Mesendoderm (in vitro differentiated cells): Measurements from ENCODE around the gene CD19.

ENCODE experiments used
- DNase-seq: peaks from one replicate; pipeline ENCODE4 v3.0.0; 2013
- H2AK5ac ChIP-seq: 2 replicates; pipeline ENCODE4 v1.6.1; 2013; ENCODE audit warnings: low read length, inconsistent platforms
- H2BK120ac ChIP-seq: 2 replicates; pipeline ENCODE4 v1.6.1; 2013; ENCODE audit warnings: low read depth, mild to moderate bottlenecking, low read length, moderate library complexity, mixed read lengths
- H2BK15ac ChIP-seq: replicated peaks from 2 replicates; pipeline ENCODE4 v1.6.1; 2013; ENCODE audit warnings: low read depth, mild to moderate bottlenecking, moderate library complexity
- H2BK5ac ChIP-seq: 2 replicates; pipeline ENCODE4 v1.6.1; 2013; ENCODE audit warnings: low read length, inconsistent platforms
- H3K18ac ChIP-seq: 2 replicates; pipeline ENCODE4 v1.6.1; 2013; ENCODE audit warnings: mild to moderate bottlenecking, low read length, mixed read lengths
- H3K23ac ChIP-seq: one replicate; pipeline ENCODE4 v1.6.1; 2013; ENCODE audit warnings: low read length
- H3K27ac ChIP-seq: 2 replicates; pipeline ENCODE4 v1.5.1; 2013; ENCODE audit warnings: low read depth, mild to moderate bottlenecking, inconsistent platforms, low read length, moderate library complexity
- H3K27me3 ChIP-seq: 2 replicates; pipeline ENCODE4 v1.6.1; 2013; ENCODE audit warnings: low read length, control low read depth, mild to moderate bottlenecking, inconsistent platforms; ENCODE audit not compliant: insufficient read depth, poor library complexity
- H3K36me3 ChIP-seq: 2 replicates; pipeline ENCODE4 v1.6.1; 2013; ENCODE audit warnings: low read length, inconsistent platforms; ENCODE audit not compliant: control insufficient read depth, insufficient read depth
- H3K4ac ChIP-seq: one replicate; pipeline ENCODE4 v1.6.1; 2013; ENCODE audit warnings: low read depth, mild to moderate bottlenecking, low read length, moderate library complexity
- H3K4me1 ChIP-seq: 2 replicates; pipeline ENCODE4 v1.6.1; 2013; ENCODE audit warnings: low read depth, low read length, inconsistent platforms; ENCODE audit not compliant: control insufficient read depth
- H3K4me2 ChIP-seq: 2 replicates; pipeline ENCODE4 v1.6.1; 2013; ENCODE audit warnings: low read length
- H3K4me3 ChIP-seq: 2 replicates; pipeline ENCODE4 v1.5.1; 2013; ENCODE audit warnings: mild to moderate bottlenecking, low read length
- H3K56ac ChIP-seq: one replicate; pipeline ENCODE4 v1.6.1; 2013; ENCODE audit warnings: low read length
- H3K79me1 ChIP-seq: 2 replicates; pipeline ENCODE4 v1.6.1; 2013; ENCODE audit warnings: low read length, inconsistent platforms
- H3K79me2 ChIP-seq: 2 replicates; pipeline ENCODE4 v1.6.1; 2013; ENCODE audit warnings: mild to moderate bottlenecking, low read length; ENCODE audit not compliant: control insufficient read depth, insufficient read depth
- H3K9ac ChIP-seq: 2 replicates; pipeline ENCODE4 v1.6.1; 2013; ENCODE audit warnings: low read length, inconsistent platforms
- H4K5ac ChIP-seq: one replicate; pipeline ENCODE4 v1.6.1; 2013; ENCODE audit warnings: low read length
- H4K8ac ChIP-seq: one replicate; pipeline ENCODE4 v1.6.1; 2013; ENCODE audit warnings: low read depth, mild to moderate bottlenecking, control low read depth, low read length, moderate library complexity
- WGBS: extraction: QIAGEN DNeasy Blood & Tissue Kit; methylation state at CpG from one replicate; pipeline ENCODE4 v1.1.7; 2013; ENCODE audit warnings: low lambda C conversion rate, missing lambda C conversion rate; ENCODE audit not compliant: insufficient coverage; ENCODE audit errors: extremely low coverage; 5-methylcytosine and 5-hydroxymethylcytosine counted together

The CD19 gene

DNA sequence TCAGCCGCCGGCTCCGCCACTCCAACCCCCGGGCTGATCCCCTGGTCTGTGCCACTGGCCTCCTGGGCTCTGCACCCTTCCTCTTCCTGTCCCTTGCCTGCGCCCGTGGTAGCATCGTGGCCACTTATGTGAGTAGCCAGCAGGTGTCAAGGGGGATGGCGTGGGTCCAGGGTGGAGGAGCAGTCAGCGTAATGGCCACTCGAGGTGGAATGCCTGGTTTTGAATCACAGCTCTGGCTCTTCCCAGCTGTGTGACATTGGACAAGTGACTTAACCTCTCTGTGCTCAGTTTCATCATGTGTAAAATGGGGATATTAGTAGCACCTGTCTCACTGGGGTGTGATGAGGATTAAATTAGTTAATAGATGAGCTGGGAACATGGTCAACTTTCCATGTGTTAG is 50.6 kb downstream of the CD19 start:
- Histone ChIP-seq H3K23ac (no peak overlapping the region), H3K36me3 (no peaks in the 10 kb centered on the region)

GRCh38 chr16:28982949-28983348 is 51.2 kb downstream of the CD19 start:
- Histone ChIP-seq H3K79me2 (no peaks in the 10 kb centered on the region), H4K5ac (no peak overlapping the region), H2AK5ac (no peak overlapping the region), H3K27ac (no peak overlapping the region), H4K8ac (no peak overlapping the region), H3K56ac (no peak overlapping the region), H3K27me3 (no peaks in the 10 kb centered on the region), H3K23ac (no peak overlapping the region), H3K36me3 (no peaks in the 10 kb centered on the region), H3K4me3 (no peak overlapping the region), H3K18ac (no peak overlapping the region), H2BK120ac (no peak overlapping the region), H3K79me1 (no peaks in the 10 kb centered on the region), H3K9ac (no peak overlapping the region), H2BK15ac (no peak overlapping the region), H3K4me1 (no peaks in the 10 kb centered on the region), H3K4me2 (no peak overlapping the region), H2BK5ac (no peak overlapping the region), H3K4ac (no peak overlapping the region)
- DNase-seq, result no peak
- whole genome bisulfite sequencing, result no CpG with 5 or more reads among the region's 11 CpGs

More for the DNA sequence above, 50.6 kb downstream of the CD19 start:
- Histone ChIP-seq H2AK5ac (no peak overlapping the region), H3K18ac (no peak overlapping the region), H2BK15ac (no peak overlapping the region), H3K4me3 (no peak overlapping the region), H3K4ac (no peak overlapping the region), H3K4me1 (no peaks in the 10 kb centered on the region), H2BK5ac (no peak overlapping the region), H4K8ac (no peak overlapping the region), H3K27ac (no peak overlapping the region), H3K79me2 (no peaks in the 10 kb centered on the region), H3K79me1 (no peaks in the 10 kb centered on the region), H3K27me3 (no peaks in the 10 kb centered on the region), H3K9ac (no peak overlapping the region), H4K5ac (no peak overlapping the region), H3K4me2 (no peak overlapping the region), H3K56ac (no peak overlapping the region), H2BK120ac (no peak overlapping the region)
- DNase-seq, result no peak
- WGBS, result no CpG with 5 or more reads among the region's 10 CpGs

DNA sequence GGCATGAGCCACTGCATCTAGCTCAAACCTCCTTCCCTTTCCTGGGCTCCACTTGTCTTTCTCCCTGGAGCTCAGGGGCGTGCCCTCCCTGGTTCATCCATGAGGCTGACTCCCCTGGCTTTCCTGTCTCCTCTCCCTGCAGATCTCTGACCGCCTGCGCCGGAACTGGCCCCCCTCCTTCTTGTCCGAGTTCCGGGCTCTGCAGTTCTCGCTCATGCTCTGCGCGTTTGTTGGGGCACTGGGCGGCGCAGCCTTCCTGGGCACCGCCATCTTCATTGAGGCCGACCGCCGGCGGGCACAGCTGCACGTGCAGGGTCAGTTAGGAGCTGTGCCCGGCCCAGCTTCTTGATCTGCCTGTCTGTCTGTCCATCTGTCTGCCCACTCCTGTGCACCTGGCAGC is 51.9 kb downstream of the CD19 start:
- Histone ChIP-seq H4K5ac (no peak overlapping the region), H2BK15ac (no peak overlapping the region), H3K27ac (no peak overlapping the region), H3K18ac (no peak overlapping the region), H3K23ac (no peak overlapping the region), H3K9ac (no peak overlapping the region), H3K79me2 (no peaks in the 10 kb centered on the region), H3K27me3 (no peaks in the 10 kb centered on the region), H3K4me2 (no peak overlapping the region), H3K79me1 (no peaks in the 10 kb centered on the region), H3K4me1 (no peaks in the 10 kb centered on the region), H3K4ac (no peak overlapping the region), H3K4me3 (no peak overlapping the region), H2BK120ac (no peak overlapping the region), H4K8ac (no peak overlapping the region), H3K36me3 (no peaks in the 10 kb centered on the region), H3K56ac (no peak overlapping the region), H2BK5ac (no peak overlapping the region), H2AK5ac (no peak overlapping the region)
- no peak for DNase-seq
- WGBS, result no CpG with 5 or more reads among the region's 18 CpGs

GRCh38 chr16:28984091-28984490 is 52.3 kb downstream of the CD19 start:
- Histone ChIP-seq H3K27me3 (no peaks in the 10 kb centered on the region), H3K23ac (no peak overlapping the region), H3K56ac (no peak overlapping the region), H4K5ac (no peak overlapping the region), H3K4me3 (no peak overlapping the region), H3K36me3 (no peaks in the 10 kb centered on the region), H3K4me1 (no peaks in the 10 kb centered on the region), H3K79me1 (no peaks in the 10 kb centered on the region), H3K4ac (no peak overlapping the region), H2BK5ac (no peak overlapping the region), H2BK15ac (no peak overlapping the region), H3K18ac (no peak overlapping the region), H3K9ac (no peak overlapping the region), H3K79me2 (no peaks in the 10 kb centered on the region), H2AK5ac (no peak overlapping the region), H2BK120ac (no peak overlapping the region), H3K4me2 (no peak overlapping the region), H3K27ac (no peak overlapping the region), H4K8ac (no peak overlapping the region)
- no CpG with 5 or more reads among the region's 12 CpGs for WGBS
- DNase-seq, result no peak

DNA sequence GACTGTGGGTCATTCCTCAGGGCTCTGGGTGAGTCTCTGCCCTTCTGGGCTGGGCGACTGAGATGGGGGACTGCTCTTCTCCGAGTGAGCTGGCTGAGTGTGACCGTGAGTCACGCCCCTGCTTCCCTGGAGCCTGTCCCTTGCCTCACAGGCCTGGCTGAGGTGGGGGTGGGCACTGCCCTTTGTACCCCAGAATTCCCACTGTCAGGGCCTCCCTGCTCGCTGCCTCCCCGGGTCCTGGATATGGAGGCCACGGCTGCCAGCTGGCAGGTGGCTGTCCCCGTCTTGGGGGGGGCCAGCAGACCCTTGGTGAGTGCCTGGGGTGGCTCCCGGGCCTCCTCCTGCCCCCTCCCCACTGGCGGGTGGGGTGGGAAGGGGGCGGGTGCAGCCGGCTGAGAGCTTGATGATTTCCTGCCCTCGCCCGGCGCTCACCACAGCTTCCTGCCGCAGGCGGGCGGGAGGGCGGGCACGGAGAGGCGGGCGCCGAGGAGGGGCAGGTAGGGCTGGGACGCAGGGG is 52.9 kb downstream of the CD19 start, which contains the start of gene LAT:
LAT (plus strand) TSS at position 434 of the 517 bp plus-strand sequence. CDS start 366 bp downstream, outside the sequence.
- H3K4me2 ChIP-seq, result no peak within 1 kb of the TSS
- no peak within 1 kb of the TSS for H4K8ac ChIP-seq
- no peaks in the 10 kb centered on the region for H3K4me1 ChIP-seq
- H3K27ac ChIP-seq, result no peak within 1 kb of the TSS
- DNase-seq, result no peak
- no peak within 1 kb of the TSS for H3K9ac ChIP-seq
- no peaks in the 10 kb centered on the region for H3K79me2 ChIP-seq
- H2BK15ac ChIP-seq, result no peak within 1 kb of the TSS
- no peaks in the 10 kb centered on the region for H3K27me3 ChIP-seq
- H3K4me3 ChIP-seq, result no peak within 1 kb of the TSS
- H3K79me1 ChIP-seq, result no peaks in the 10 kb centered on the region
- no peak within 1 kb of the TSS for H3K4ac ChIP-seq
- WGBS, result no CpG with 5 or more reads among the region's 24 CpGs
- H3K56ac ChIP-seq, result no peak within 1 kb of the TSS
- H2AK5ac ChIP-seq, result no peak within 1 kb of the TSS
- H3K18ac ChIP-seq, result no peak within 1 kb of the TSS
- no peaks in the 10 kb centered on the region for H3K36me3 ChIP-seq
- no peak within 1 kb of the TSS for H2BK5ac ChIP-seq
- H2BK120ac ChIP-seq, result no peak within 1 kb of the TSS
- no peak within 1 kb of the TSS for H4K5ac ChIP-seq
- H3K23ac ChIP-seq, result no peak within 1 kb of the TSS
